WTC11 (cell line): ENCODE data around the gene VSTM2A. TPM values are rescaled to one million over a fixed set of nuclear protein-coding genes. Genes with fewer than 3 reads are reported as not detected.

Experiments used
- CBFB ChIP-seq: sonication (generic); formaldehyde crosslinking; IDR thresholded peaks from 2 replicates; pipeline ENCODE4 v1.8.1; 2022; ENCODE audit warnings: mild to moderate bottlenecking, low read depth, missing genetic modification reagents
- ERG ChIP-seq: fragments of 250-450 bp; sonication (Bioruptor Pico); IDR thresholded peaks from 2 replicates; pipeline ENCODE4 v1.8.0; 2021; ENCODE audit warnings: mild to moderate bottlenecking
- FOXP1 ChIP-seq: sonication (generic); formaldehyde crosslinking; IDR thresholded peaks from 2 replicates; pipeline ENCODE4 v1.8.0; 2022; ENCODE audit warnings: missing genetic modification reagents, mild to moderate bottlenecking, moderate library complexity, borderline replicate concordance
- GTF2I ChIP-seq: fragments of 250-450 bp; sonication (Bioruptor Pico); conservative IDR thresholded peaks from 2 replicates; pipeline ENCODE4 v1.4.0; 2021; ENCODE audit warnings: mild to moderate bottlenecking
- HMGXB4 ChIP-seq: sonication (generic); formaldehyde crosslinking; IDR thresholded peaks from 2 replicates; pipeline ENCODE4 v1.8.1; 2023; ENCODE audit warnings: mild to moderate bottlenecking, moderate library complexity, missing genetic modification reagents
- IRF2 ChIP-seq: sonication (generic); formaldehyde crosslinking; IDR thresholded peaks from 2 replicates; pipeline ENCODE4 v1.8.0; 2022; ENCODE audit warnings: low read depth, missing genetic modification reagents, borderline replicate concordance
- JAZF1 ChIP-seq: fragments of 250-450 bp; sonication (Bioruptor Pico); IDR thresholded peaks from 2 replicates; pipeline ENCODE4 v1.9.0; 2021; ENCODE audit warnings: moderate library complexity, mild to moderate bottlenecking, inconsistent platforms
- KAT7 ChIP-seq: sonication (generic); formaldehyde crosslinking; IDR thresholded peaks from 2 replicates; pipeline ENCODE4 v1.8.1; 2023; ENCODE audit warnings: missing genetic modification reagents, mild to moderate bottlenecking, borderline replicate concordance
- NFATC4 ChIP-seq: fragments of 250-450 bp; sonication (Bioruptor Pico); IDR thresholded peaks from 2 replicates; pipeline ENCODE4 v1.9.0; 2021; ENCODE audit warnings: mild to moderate bottlenecking
- NFE2L1 ChIP-seq: sonication (generic); formaldehyde crosslinking; IDR thresholded peaks from 2 replicates; pipeline ENCODE4 v1.8.1; 2023; ENCODE audit warnings: missing genetic modification reagents
- OVOL2 ChIP-seq: fragments of 250-450 bp; sonication (Bioruptor Pico); IDR thresholded peaks from 2 replicates; pipeline ENCODE4 v1.9.0; 2021; ENCODE audit warnings: mild to moderate bottlenecking, borderline replicate concordance
- PRDM15 ChIP-seq: sonication (generic); formaldehyde crosslinking; IDR thresholded peaks from 2 replicates; pipeline ENCODE4 v1.8.0; 2022; ENCODE audit warnings: missing genetic modification reagents
- PREB ChIP-seq: sonication (generic); formaldehyde crosslinking; IDR thresholded peaks from 2 replicates; pipeline ENCODE4 v1.8.1; 2022; ENCODE audit warnings: mild to moderate bottlenecking, missing genetic modification reagents, moderate library complexity, borderline replicate concordance
- PRRX2 ChIP-seq: fragments of 250-450 bp; sonication (Bioruptor Pico); IDR thresholded peaks from 2 replicates; pipeline ENCODE4 v1.8.0; 2021; ENCODE audit warnings: mild to moderate bottlenecking
- STAT6 ChIP-seq: sonication (generic); formaldehyde crosslinking; conservative IDR thresholded peaks from 2 replicates; pipeline ENCODE4 v1.8.1; 2023; ENCODE audit warnings: mild to moderate bottlenecking, low read depth, missing genetic modification reagents, moderate library complexity
- TCF7 ChIP-seq: sonication (generic); formaldehyde crosslinking; IDR thresholded peaks from 2 replicates; pipeline ENCODE4 v1.8.0; 2022; ENCODE audit warnings: mild to moderate bottlenecking, low read depth, missing genetic modification reagents, moderate library complexity
- TEAD4 ChIP-seq: sonication (generic); formaldehyde crosslinking; IDR thresholded peaks from 2 replicates; pipeline ENCODE4 v1.8.0; 2022; ENCODE audit warnings: mild to moderate bottlenecking, missing genetic modification reagents
- USF2 ChIP-seq: sonication (generic); formaldehyde crosslinking; IDR thresholded peaks from 2 replicates; pipeline ENCODE4 v1.8.1; 2023; ENCODE audit warnings: mild to moderate bottlenecking, missing genetic modification reagents, moderate library complexity
- ZBTB43 ChIP-seq: sonication (generic); formaldehyde crosslinking; IDR thresholded peaks from 2 replicates; pipeline ENCODE4 v1.8.1; 2023; ENCODE audit warnings: mild to moderate bottlenecking, missing genetic modification reagents
- ZNF219 ChIP-seq: sonication (generic); formaldehyde crosslinking; IDR thresholded peaks from 2 replicates; pipeline ENCODE4 v1.8.0; 2023; ENCODE audit warnings: missing genetic modification reagents, mild to moderate bottlenecking, borderline replicate concordance
- ZNF263 ChIP-seq: sonication (generic); formaldehyde crosslinking; IDR thresholded peaks from 2 replicates; pipeline ENCODE4 v1.8.1; 2022; ENCODE audit warnings: low read depth, mild to moderate bottlenecking, moderate library complexity, missing genetic modification reagents
- ZNF416 ChIP-seq: fragments of 250-450 bp; sonication (Bioruptor Pico); IDR thresholded peaks from 2 replicates; pipeline ENCODE4 v1.9.0; 2021; ENCODE audit warnings: mild to moderate bottlenecking, inconsistent platforms
- ZNF425 ChIP-seq: fragments of 250-450 bp; sonication (Bioruptor Pico); conservative IDR thresholded peaks from 2 replicates; pipeline ENCODE4 v1.9.0; 2021; ENCODE audit warnings: mild to moderate bottlenecking
- total RNA-seq: library from RNA; stranded (reverse); gene quantifications from 3 replicates; pipeline ENCODE4 v1.2.3, GENCODE V29; 2021

The VSTM2A gene
- total RNA-seq, 1 experiment from 2014 or later, result 2.0 TPM

- TF ChIP-seq PRDM15 (CRISPR knock-in tag) (no peak), PRRX2 (no peak), HMGXB4 (CRISPR knock-in tag) (peak; percentile 84), KAT7 (CRISPR knock-in tag) (0 out of 2 replicates have a peak, but pooled peaks have one; percentile 28), TEAD4 (CRISPR knock-in tag) (no peak), OVOL2 (CRISPR knock-in tag) (no peak), ZBTB43 (CRISPR knock-in tag) (0 out of 2 replicates have a peak, but pooled peaks have one; percentile 45), ZNF416 (CRISPR knock-in tag) (no peak), PREB (no peak), FOXP1 (CRISPR knock-in tag) (peak; percentile 40; the same call in 1 of the 2 replicates), JAZF1 (CRISPR knock-in tag) (no peak), GTF2I (CRISPR knock-in tag) (no peak), IRF2 (no peak), USF2 (CRISPR knock-in tag) (0 out of 2 replicates have a peak, but pooled peaks have one; percentile 3), ZNF219 (CRISPR knock-in tag) (no peak), CBFB (CRISPR knock-in tag) (no peak), TCF7 (CRISPR knock-in tag) (no peak), ZNF425 (CRISPR knock-in tag) (no peak), ERG (CRISPR knock-in tag) (no peak), STAT6 (CRISPR knock-in tag) (no peak), NFATC4 (CRISPR knock-in tag) (no peak), NFE2L1 (CRISPR knock-in tag) (no peak; the same call in 1 of the 2 replicates), ZNF263 (CRISPR knock-in tag) (no peak)
Observed at GRCh38 chr7:54546081-54546985, 4.2 kb downstream of the VSTM2A start (continued).
